Endothelial cell (in vitro differentiated cells): ENCODE measurements around the gene RAB3B. TPM values are rescaled to one million over a fixed set of nuclear protein-coding genes. Genes with fewer than 3 reads are reported as not detected.
"Not testable (repeated sequence)": the region's sequence is repeated elsewhere in the genome, so short reads cannot be mapped to it uniquely, and the experiment has no call there.

Source experiments
- DNase-seq: peaks from one replicate; pipeline ENCODE4 v3.0.0; 2021; ENCODE audit warnings: low spot score
- H3K27ac Mint-ChIP-seq: one replicate; pipeline ENCODE4 v1.8.0; 2021; ENCODE audit warnings: mixed read lengths, inconsistent platforms; ENCODE audit not compliant: unreplicated experiment
- H3K27me3 Mint-ChIP-seq: one replicate; pipeline ENCODE4 v1.8.0; 2021; ENCODE audit warnings: mild to moderate bottlenecking, moderate library complexity, mixed read lengths, inconsistent platforms; ENCODE audit not compliant: unreplicated experiment
- H3K36me3 Mint-ChIP-seq: one replicate; pipeline ENCODE4 v1.8.0; 2021; ENCODE audit warnings: mild to moderate bottlenecking, low read depth, mixed read lengths, inconsistent platforms; ENCODE audit not compliant: unreplicated experiment
- H3K4me1 Mint-ChIP-seq: one replicate; pipeline ENCODE4 v1.8.0; 2021; ENCODE audit warnings: mild to moderate bottlenecking, mixed read lengths, inconsistent platforms; ENCODE audit not compliant: unreplicated experiment
- H3K4me3 Mint-ChIP-seq: one replicate; pipeline ENCODE4 v1.8.0; 2021; ENCODE audit warnings: mild to moderate bottlenecking, mixed read lengths, inconsistent platforms; ENCODE audit not compliant: unreplicated experiment
- H3K9me3 Mint-ChIP-seq: one replicate; pipeline ENCODE4 v1.8.0; 2021; ENCODE audit warnings: mixed read lengths, inconsistent platforms; ENCODE audit not compliant: unreplicated experiment
- total RNA-seq: library from RNA; stranded (reverse); fragmentation: NEBNext Ultra II Directional; extraction: Animal tissue kit (Norgen Biotek cat#: 25700); gene quantifications from one replicate; pipeline ENCODE4 v1.2.1, GENCODE V29; 2021; ENCODE audit not compliant: unreplicated experiment
- TF ChIP-seq, protein P1 (sequence below): fragments of 200-600 bp; sonication (generic); IDR thresholded peaks from one replicate; pipeline ENCODE4 v1.5.0; 2021; ENCODE audit warnings: antibody characterized with exemption; ENCODE audit not compliant: unreplicated experiment

RAB3B gene
- total RNA-seq, 1 donor from 2014 or later, result 15.1 TPM

DNA sequence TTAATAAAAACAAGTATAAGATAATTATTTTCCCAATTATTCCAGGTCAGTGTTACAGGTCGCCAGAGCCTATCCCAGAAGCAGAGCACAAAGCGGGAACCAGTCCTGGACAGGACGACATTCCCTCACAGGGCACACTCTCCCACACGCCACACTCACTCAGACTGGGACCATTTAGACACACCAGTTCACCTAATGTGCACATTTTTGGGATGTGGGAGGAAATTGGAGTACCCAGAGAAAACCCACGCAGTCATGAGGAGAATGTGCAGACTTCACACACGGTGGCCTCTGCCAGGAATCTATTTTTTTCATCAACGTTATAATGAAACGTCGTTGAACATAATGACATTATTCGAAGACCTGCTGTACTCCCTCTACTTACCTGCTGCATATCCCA is 91.5 kb downstream of the RAB3B start:
- no peaks in the 10 kb centered on the region for H3K27me3 Mint-ChIP-seq
- TF ChIP-seq, protein P1, sequence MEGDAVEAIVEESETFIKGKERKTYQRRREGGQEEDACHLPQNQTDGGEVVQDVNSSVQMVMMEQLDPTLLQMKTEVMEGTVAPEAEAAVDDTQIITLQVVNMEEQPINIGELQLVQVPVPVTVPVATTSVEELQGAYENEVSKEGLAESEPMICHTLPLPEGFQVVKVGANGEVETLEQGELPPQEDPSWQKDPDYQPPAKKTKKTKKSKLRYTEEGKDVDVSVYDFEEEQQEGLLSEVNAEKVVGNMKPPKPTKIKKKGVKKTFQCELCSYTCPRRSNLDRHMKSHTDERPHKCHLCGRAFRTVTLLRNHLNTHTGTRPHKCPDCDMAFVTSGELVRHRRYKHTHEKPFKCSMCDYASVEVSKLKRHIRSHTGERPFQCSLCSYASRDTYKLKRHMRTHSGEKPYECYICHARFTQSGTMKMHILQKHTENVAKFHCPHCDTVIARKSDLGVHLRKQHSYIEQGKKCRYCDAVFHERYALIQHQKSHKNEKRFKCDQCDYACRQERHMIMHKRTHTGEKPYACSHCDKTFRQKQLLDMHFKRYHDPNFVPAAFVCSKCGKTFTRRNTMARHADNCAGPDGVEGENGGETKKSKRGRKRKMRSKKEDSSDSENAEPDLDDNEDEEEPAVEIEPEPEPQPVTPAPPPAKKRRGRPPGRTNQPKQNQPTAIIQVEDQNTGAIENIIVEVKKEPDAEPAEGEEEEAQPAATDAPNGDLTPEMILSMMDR, result no peak
- H3K27ac Mint-ChIP-seq, result no peak overlapping the region
- H3K9me3 Mint-ChIP-seq, result no peaks in the 10 kb centered on the region
- peaks cover 3% of the 10 kb centered on the region for H3K4me1 Mint-ChIP-seq
- no peaks in the 10 kb centered on the region for H3K36me3 Mint-ChIP-seq
- H3K4me3 Mint-ChIP-seq, result no peak overlapping the region
- DNase-seq, result no peak

DNA sequence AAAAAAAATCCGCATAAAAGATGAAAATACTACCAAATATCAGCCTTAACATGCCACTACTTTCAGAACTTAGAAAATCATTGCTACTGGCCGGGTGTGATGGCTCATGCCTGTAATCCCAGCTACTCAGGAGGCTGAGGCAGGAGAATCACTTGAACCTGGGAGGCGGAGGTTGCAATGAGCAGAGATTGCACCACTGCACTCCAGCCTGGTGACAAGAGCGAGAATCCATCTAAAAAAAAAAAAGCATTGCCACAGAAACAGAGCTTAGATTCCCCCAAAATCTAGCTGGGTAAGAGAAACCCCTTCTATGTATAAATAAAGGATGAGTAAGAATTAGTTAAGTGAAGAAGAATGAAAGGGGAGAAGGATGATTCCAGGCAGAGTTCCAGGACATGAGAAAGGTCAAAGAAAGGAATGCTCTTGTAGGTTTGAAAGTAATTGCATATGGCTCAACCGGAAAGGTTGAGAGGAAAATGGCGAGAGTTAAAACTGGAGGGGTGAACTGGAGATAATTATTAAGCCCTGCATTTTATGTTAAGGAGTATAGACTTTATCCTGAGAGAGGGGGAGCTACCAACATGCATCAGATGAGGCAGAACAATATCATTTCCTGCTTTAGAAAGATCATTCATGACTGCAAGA is 92.3 kb downstream of the RAB3B start:
- TF ChIP-seq, protein P1, result no peak

DNA sequence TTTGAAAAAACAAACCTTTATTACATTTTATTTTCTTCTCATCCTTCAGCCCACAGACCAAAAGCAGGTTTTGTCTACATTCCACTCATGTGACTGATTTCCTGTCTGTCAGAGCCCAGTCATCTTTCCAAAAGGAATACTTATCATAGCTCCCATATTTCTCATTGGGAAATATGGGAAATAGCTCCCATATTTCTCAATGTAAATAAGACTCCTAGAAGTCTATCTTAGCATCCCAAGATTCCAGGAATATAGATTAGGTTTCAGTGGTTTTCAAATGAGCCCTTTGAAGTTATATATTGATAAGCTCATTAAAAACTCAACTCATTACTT is 92.8 kb downstream of the RAB3B start:
- no peak for DNase-seq
- no peaks in the 10 kb centered on the region for H3K9me3 Mint-ChIP-seq
- H3K4me1 Mint-ChIP-seq, result peaks cover 3% of the 10 kb centered on the region
- TF ChIP-seq, protein P1, result no peak
- no peak overlapping the region for H3K27ac Mint-ChIP-seq
- no peaks in the 10 kb centered on the region for H3K27me3 Mint-ChIP-seq
- no peaks in the 10 kb centered on the region for H3K36me3 Mint-ChIP-seq
- no peak overlapping the region for H3K4me3 Mint-ChIP-seq

More for the DNA sequence above, 92.3 kb downstream of the RAB3B start:
- no peak overlapping the region for H3K27ac Mint-ChIP-seq
- H3K27me3 Mint-ChIP-seq, result no peaks in the 10 kb centered on the region
- H3K4me1 Mint-ChIP-seq, result peaks cover 3% of the 10 kb centered on the region
- H3K9me3 Mint-ChIP-seq, result no peaks in the 10 kb centered on the region
- no peak for DNase-seq
- no peak overlapping the region for H3K4me3 Mint-ChIP-seq
- no peaks in the 10 kb centered on the region for H3K36me3 Mint-ChIP-seq

DNA sequence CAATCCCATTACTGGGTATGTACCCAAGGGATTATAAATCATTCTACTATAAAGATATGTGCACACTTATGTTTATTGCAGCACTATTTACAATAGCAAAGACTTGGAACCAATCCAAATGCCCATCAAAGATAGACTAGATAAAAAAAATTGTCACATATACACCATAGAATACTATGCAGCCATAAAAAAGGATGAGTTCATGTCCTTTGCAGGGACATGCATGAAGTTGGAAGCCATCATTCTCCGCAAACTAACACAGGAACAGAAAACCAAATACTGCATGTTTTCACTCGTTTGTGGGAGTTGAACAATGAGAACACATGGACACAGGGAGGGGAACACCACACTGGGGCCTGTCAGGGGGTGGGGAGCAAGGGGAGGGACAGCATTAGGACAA is 95.8 kb downstream of the RAB3B start:
- not testable (repeated sequence) for H3K27me3 Mint-ChIP-seq, H3K4me3 Mint-ChIP-seq, H3K4me1 Mint-ChIP-seq, H3K9me3 Mint-ChIP-seq, H3K36me3 Mint-ChIP-seq, DNase-seq, H3K27ac Mint-ChIP-seq

DNA sequence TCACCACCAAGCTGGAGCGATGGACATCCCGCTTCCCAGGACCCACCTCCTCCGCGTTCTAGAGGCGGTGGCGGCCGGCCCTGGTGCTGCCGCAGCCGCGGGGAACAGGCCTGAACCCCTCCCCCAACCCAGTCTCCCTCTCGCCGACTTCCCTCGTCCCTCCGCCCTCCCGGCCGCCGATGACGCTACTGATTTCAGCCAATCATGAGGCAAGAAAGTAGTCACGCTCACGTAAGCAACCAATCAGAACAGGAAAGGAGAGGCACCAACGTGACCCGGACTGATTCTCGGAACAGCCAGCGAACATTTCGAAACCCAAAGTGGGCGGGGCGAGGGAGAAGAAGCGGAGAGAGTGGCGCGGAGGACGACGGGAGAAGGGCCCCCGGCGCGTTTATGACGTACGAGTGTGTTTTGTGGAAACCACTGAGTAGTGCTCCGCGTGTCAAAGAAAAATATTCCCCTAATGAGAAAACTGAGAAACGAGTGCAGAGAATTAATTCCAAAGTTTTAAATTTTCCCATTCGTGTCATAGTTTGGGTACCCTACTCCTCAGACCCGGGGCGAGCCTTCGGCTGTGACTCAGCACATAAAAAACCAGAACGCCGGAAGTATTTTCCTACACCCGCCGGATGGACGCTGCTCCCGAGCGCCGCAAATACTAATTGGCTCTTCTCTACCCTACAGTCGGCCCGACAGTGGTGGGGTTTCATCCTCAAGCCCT is 111.7 kb downstream of the RAB3B start, which contains the start of gene NRDC:
Gene NRDC (minus strand): TSS at position 112 of the 721 bp plus-strand sequence. CDS start 112 bp downstream, outside the sequence.
- Mint-ChIP-seq H3K4me3 (no peak within 1 kb of the TSS), H3K36me3 (no peaks in the 10 kb centered on the region), H3K9me3 (no peaks in the 10 kb centered on the region), H3K27me3 (peaks cover 4% of the 10 kb centered on the region), H3K4me1 (peaks cover 12% of the 10 kb centered on the region), H3K27ac (no peak within 1 kb of the TSS)
- DNase-seq, result peak; percentile 98
- TF ChIP-seq, protein P1, result no peak
